DMS53 (cell line): ENCODE measurements around the gene SBNO2.

Source experiments
- DNase-seq: peaks from one replicate; lab custom pipeline; 2025; lab: John Stamatoyannopoulos, UW

SBNO2 gene

DNA sequence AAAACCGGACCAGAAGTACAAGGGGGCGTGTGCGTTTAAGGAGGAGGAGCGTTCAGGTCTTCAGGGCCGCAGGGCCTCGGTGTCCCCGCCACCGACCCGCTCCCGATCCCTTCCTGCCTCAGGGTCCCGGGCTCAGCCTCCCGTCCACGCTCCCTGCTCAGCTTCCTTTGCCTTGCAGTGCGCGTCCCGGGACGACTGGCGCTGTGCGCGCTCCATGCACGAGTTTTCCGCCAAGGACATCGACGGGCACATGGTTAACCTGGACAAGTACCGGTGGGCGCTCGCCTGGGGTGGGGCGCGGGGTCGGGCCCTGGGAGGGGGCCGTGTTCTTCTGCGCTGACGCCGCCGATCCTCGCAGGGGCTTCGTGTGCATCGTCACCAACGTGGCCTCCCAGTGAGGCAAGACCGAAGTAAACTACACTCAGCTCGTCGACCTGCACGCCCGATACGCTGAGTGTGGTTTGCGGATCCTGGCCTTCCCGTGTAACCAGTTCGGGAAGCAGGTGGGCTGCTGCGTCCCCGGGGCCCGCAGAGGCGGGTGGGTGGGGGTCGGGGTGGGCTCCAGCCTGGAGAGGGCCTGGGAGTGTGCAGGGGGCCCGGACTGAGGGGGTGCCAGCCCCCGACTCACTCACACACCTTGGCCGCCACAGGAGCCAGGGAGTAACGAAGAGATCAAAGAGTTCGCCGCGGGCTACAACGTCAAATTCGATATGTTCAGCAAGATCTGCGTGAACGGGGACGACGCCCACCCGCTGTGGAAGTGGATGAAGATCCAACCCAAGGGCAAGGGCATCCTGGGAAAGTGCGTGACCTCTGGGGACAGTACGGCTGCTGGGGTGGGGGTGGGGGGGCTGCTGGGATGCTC lies 68.8 kb downstream of the SBNO2 start:
- DNase-seq = peak; percentile 68

DNA sequence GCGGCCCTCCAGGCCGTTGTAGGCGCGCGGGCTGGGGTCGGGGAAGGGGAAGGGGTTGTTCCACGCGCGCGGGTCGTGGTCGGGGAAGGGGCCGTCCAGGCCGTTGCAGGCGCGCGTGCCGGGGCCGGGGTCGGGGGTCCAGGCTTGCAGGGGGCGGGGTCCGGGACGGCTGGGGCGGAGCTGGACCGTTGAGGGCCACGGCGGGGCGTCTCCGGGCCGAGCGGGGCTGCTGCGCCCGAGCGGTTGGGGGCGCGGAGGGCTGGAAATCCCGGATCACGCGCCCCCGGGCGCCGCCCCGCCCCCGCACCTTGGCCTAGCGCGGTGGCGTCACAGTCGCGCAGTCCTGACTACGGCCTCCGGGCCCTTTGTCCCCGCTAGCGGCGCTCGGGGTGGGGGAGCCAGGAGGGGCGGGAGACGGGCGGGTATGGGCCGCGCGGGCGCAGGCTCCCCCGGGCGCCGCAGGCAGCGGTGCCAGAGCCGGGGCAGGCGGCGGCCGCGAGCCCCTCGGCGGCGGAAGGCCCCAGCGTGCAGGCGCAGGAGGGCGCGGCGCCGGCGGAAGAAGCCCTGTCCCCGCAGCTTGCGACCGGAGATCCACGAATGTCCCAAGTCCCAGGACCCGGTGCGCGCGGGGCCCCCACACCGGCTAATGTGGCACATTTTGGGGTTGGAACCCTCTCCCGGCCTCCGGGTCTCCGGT lies 69.6 kb downstream of the SBNO2 start:
- peak; percentile 82 for DNase-seq

GRCh38 chr19:1103708-1104310 lies 70.3 kb downstream of the SBNO2 start, which contains the start of gene GPX4:
GPX4 (plus strand) TSS chr19:1103994; CDS start chr19:1104044, 50 bp downstream.
- DNase-seq = peak; percentile 99

DNA sequence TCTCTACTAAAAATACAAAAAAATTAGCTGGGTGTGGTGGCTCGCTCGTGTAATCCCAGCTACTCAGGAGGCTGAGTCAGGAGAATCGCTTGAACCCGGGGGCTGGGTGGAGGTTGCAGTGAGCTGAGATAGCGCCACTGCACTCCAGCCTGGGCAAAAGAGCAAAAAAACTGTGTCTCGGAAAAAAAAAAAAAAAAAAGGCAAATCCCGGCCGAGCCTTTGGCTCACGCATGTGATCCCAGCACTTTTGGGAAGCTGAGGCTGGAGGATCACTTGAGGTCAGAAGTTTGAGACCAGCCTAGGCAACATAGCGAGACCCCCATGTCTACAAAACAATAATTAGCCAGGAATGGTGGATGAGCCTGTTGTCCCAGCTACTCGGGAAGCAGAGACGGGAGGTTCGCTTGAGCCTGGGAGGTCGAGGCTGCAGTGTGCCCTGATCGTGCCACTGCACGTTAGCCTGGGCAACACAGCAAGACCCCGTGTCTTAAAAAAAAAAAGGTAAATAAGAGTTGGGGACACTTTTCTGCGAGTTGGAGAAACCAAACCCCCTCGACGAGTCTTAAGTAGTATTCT lies 70.8 kb downstream of the SBNO2 start:
- DNase-seq = no peak

DNA sequence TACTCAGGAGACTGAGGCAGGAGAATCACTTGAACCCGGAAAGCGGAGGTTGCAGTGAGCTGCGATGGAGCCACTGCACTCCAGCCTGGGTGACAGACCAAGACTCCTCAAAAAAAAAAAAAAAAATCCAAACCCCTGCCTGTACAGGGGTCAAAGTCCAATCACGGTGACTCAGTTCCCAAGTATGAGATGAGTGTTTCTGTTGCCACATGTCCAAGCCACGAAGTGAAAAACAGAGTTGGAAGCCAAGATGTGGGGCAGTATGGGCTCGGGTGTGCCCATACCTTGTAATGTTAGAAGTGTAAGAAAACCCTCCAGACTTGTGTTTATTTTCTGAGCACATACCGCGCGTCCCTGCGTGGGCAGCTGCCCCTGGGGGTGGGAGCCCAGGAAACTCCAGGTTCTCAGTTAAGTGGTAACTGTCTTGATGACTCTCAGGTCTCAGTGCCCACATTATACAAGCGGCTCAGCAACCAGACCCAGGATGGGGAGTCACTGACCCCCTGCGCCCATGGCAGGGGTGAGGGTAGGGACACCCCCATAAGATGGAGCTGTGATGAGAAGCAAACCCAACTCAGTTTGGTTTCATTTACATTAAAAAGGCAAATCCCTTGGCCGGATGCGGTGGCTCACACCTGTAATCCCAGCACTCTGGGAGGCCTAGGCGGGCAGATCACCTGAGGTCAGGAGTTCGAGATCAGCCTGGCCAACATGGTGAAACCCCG lies 71.5 kb downstream of the SBNO2 start:
- DNase-seq = peak; percentile 89

- DNase-seq = no peak
Measured at GRCh38 chr19:1101337-1101698, 72.8 kb downstream of the SBNO2 start.

GRCh38 chr19:1098177-1099051 lies 75.7 kb downstream of the SBNO2 start:
- peak; percentile 80 for DNase-seq

DNA sequence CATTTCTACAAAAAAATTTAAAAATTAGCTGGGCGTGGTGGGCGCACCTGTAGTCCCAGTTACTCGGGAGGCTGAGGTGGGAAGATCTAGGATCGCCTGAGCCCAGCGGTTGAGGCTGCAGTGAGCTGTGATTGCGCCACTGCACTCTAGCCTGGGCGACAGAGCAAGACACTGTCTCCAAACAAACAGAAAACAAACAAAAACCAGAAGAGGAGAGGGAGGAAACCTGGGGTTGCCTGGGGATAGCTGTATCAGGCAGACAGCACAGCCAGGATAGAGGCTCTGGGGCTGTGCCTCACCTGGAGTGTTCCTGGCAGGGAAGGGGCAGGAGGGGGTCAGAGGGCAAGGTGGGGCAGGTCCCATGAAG lies 76.3 kb downstream of the SBNO2 start:
- peak; percentile 84 for DNase-seq

GRCh38 chr19:1094978-1095701 lies 78.9 kb downstream of the SBNO2 start, which contains the start of gene POLR2E:
POLR2E (minus strand) TSS chr19:1095375; CDS start chr19:1095315, 60 bp downstream.
- DNase-seq = peak; percentile 98

- no peak for DNase-seq
Measured at GRCh38 chr19:1094655-1094977, 79.5 kb downstream of the SBNO2 start.

DNA sequence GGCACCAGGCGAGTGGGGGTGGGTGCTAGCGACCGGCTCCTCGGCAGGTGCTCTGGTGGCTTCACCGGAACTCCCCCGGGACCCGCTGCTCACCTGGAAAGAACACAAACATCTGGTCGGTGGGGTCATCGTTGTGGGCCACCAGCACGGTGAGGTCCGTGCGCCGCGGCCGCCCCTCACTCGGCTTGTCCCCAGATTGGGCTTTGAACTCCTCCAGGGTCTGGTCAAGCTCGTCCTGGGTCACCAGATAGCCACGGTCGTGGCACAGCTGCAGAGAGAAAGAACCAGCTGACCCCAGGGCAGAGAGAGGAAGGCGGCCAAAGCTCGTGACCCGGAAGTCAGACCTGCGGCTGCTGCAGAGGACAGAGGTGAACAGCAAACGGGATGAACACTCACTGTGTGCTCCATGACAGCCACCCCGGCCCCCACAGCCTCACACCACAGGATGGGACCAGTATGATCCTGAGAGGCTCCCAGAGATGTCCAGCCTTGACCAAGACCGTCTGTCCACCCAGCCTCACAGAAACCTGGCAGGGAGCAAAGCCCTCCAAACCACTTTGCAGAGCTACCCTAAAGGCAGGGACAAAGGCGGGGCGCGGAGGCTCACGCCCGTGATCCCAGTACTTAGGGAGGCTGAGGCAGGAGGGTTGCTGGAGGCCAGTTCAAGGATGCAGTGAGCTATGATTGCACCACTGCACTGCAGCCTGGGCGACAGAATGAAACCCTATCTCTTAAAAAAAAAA lies 80.1 kb downstream of the SBNO2 start:
- DNase-seq = no peak

- no peak for DNase-seq
Measured at GRCh38 chr19:1093330-1093729, 80.7 kb downstream of the SBNO2 start.

DNA sequence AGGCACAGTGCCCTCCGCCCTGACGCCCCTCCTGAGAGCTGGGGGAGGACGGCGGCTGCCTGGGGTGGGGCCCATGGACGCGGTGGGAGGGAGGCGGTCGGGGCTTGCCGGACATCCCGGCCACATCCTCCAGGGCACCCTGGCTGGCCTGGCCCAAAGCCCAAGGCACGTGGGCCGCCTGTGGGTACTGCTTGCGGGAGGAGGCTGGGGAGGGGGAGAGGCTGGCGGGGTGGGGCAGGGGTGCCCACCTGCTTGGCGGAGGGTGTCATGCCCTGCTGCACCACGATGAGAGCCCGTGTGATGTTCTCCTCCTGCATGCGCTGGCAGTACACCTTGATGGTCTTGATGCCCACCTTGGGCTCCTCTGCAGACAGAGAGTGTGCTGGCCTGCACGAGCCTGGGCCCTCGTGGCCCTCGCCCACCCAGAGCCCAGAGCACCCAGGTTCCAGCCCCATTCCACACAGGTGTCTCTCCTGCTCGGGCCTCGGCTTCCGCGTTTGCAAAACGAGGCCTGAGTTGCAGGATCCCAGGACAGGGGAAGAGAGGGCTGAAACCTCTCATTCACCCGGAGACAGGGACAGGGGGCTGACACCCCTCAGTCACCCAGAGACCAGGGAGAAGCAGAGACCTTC lies 82.4 kb downstream of the SBNO2 start:
- DNase-seq = no peak

DNA sequence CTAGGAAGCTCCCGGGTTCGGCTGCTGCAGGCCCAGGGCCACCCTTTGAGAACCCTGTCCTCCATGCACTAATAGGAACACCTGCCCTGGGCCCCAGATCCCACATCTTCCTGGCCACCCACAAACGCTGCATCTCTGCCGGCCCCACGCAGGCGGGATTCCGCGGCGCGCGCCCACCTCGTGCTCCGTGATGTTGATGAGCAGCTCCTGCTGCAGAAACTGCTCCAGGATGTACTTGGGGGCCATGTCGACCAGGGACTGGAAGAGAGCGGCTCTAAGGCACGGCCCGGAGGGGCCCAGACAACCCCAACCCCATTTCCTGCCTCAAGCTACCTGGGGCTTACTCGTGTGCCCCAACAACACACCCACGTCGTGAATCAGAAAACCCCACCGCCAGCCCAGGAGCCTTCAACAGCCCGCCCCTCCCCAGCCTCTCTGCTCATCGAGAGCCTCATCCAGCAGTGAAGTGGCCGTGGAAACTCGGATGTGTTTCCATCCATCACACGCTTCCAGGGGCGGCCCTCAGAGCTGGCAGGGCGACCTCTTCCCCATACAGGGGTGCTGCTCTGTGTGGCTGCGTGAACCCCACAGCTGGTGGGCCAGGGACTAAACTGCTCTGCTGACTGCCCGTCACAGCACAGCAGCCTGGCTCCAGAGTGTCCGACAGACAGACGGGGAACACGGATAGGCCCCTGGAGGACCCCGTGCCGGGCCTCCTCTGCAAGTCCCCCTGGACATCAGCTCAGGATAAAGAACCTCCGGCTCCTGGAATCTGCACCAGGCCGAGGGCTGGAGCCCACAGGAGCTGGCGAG lies 83.1 kb downstream of the SBNO2 start:
- DNase-seq = no peak

- DNase-seq = no peak
Measured at GRCh38 chr19:1089891-1090290, 84.2 kb downstream of the SBNO2 start.

- no peak for DNase-seq
Measured at GRCh38 chr19:1089126-1089771, 84.8 kb downstream of the SBNO2 start.

DNA sequence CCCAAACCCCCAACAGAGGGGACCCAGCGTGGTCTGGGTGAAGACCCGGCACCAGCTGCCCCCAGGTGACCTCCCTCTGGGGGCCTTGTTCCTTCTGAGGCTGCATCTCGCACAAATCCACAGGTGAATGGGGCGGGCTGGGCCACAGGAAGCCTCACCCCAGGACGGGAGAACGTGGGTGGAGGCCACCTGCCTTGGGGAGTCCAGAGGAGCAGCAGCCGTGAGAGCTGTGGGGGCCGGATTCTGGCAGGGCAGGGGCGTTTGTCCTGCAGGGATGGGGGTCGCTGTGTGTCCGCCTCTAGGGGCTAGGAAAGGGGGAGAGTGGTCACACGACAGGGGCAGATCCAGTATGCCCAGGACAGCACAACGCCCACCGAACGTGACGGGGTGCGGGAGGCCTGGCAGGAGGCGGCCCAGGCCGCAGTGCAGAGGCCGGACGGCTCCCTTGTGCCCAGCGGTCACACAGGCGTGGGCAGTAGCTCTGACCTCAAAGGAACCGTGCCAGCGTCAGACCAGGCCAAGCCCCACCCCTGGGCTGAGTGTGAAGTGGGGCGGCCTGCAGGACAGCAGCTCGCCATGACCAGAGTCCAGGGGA lies 85.6 kb downstream of the SBNO2 start:
- no peak for DNase-seq
